Skeletal muscle cell (primary cell): ENCODE data around the gene FAM186B.
"Not testable (repeated sequence)": the region's sequence is repeated elsewhere in the genome, so short reads cannot be mapped to it uniquely, and the experiment has no call there.

Experiments
- DNase-seq: peaks from one replicate; pipeline ENCODE4 v3.0.0-alpha.2; 2010; ENCODE audit warnings: low read depth
- H3K4me3 ChIP-seq: 2 replicates; pipeline ENCODE4 v1.5.1; 2011; ENCODE audit warnings: low read depth, mild to moderate bottlenecking, control low read depth, low read length, moderate library complexity

The FAM186B gene

GRCh38 chr12:49605539-49605938 lies at the start of gene FAM186B:
FAM186B (minus strand) TSS chr12:49605639; CDS start chr12:49605477, 162 bp downstream.
- not testable (repeated sequence) for H3K4me3 ChIP-seq, DNase-seq

- no peak overlapping the region for H3K4me3 ChIP-seq
- no peak for DNase-seq
Observed at GRCh38 chr12:49654715-49655114, 49.3 kb upstream of the FAM186B start.

GRCh38 chr12:49652921-49653520 lies 47.6 kb upstream of the FAM186B start:
- H3K4me3 ChIP-seq: no peak overlapping the region

GRCh38 chr12:49651855-49652254 lies 46.4 kb upstream of the FAM186B start:
- no peak for DNase-seq
- no peak overlapping the region for H3K4me3 ChIP-seq

More at GRCh38 chr12:49652921-49653520, 47.6 kb upstream of the FAM186B start:
- DNase-seq: no peak

- DNase-seq: no peak
- H3K4me3 ChIP-seq: no peak overlapping the region
Observed at GRCh38 chr12:49649892-49650291, 44.5 kb upstream of the FAM186B start.

- H3K4me3 ChIP-seq: no peak overlapping the region
- DNase-seq: no peak
Observed at GRCh38 chr12:49649445-49649844, 44.0 kb upstream of the FAM186B start.

GRCh38 chr12:49648712-49649003 lies 43.2 kb upstream of the FAM186B start:
- H3K4me3 ChIP-seq: no peak overlapping the region
- no peak for DNase-seq

- H3K4me3 ChIP-seq: no peak overlapping the region
- DNase-seq: no peak
Observed at GRCh38 chr12:49647827-49648711, 42.6 kb upstream of the FAM186B start.

- no peak overlapping the region for H3K4me3 ChIP-seq
- DNase-seq: no peak
Observed at GRCh38 chr12:49646871-49647654, 41.6 kb upstream of the FAM186B start.

- DNase-seq: no peak
- H3K4me3 ChIP-seq: no peak overlapping the region
Observed at GRCh38 chr12:49646331-49646830, 40.9 kb upstream of the FAM186B start.

- DNase-seq: no peak
- no peak overlapping the region for H3K4me3 ChIP-seq
Observed at GRCh38 chr12:49645146-49646039, 40.0 kb upstream of the FAM186B start.

- DNase-seq: no peak
- no peak overlapping the region for H3K4me3 ChIP-seq
Observed at GRCh38 chr12:49644620-49644994, 39.2 kb upstream of the FAM186B start.

GRCh38 chr12:49643961-49644619 lies 38.7 kb upstream of the FAM186B start:
- no peak overlapping the region for H3K4me3 ChIP-seq
- DNase-seq: no peak

- H3K4me3 ChIP-seq: no peak overlapping the region
- no peak for DNase-seq
Observed at GRCh38 chr12:49643135-49643534, 37.7 kb upstream of the FAM186B start.

GRCh38 chr12:49642370-49642802 lies 36.9 kb upstream of the FAM186B start:
- H3K4me3 ChIP-seq: no peak overlapping the region
- no peak for DNase-seq

GRCh38 chr12:49641748-49642369 lies 36.4 kb upstream of the FAM186B start:
- no peak overlapping the region for H3K4me3 ChIP-seq
- no peak for DNase-seq

GRCh38 chr12:49636979-49637755 lies 31.7 kb upstream of the FAM186B start:
- no peak overlapping the region for H3K4me3 ChIP-seq
- no peak for DNase-seq
